ENCODE measurements around the gene MEGF6. TPM values are rescaled to one million over a fixed set of nuclear protein-coding genes. Genes with fewer than 3 reads are reported as not detected.
A peak's percentile ranks its signal among the peaks of the same experiment; 100 is the strongest.

MEGF6 gene
- total and polyA plus RNA-seq, 2 donors = 9.6 to 35.2 TPM

- no peak for DNase-seq (ENCODE audit: low read depth in 6 of 9, low spot score in 9 of 9)
- no peaks in the 10 kb centered on the region for H3K36me3 ChIP-seq (ENCODE audit: control insufficient read depth in 2 of 2, insufficient read depth in 2 of 2, low read length in 1 of 2)
- peaks cover 0 to 11% of the 10 kb centered on the region in 2 donors for H3K4me1 ChIP-seq (ENCODE audit: control insufficient read depth in 2 of 2, insufficient read depth in 2 of 2, low read length in 2 of 2)
- no peak overlapping the region for H3K4me3 ChIP-seq (ENCODE audit: low read length in 2 of 2)
- no peaks in the 10 kb centered on the region for H3K27me3 ChIP-seq (ENCODE audit: control insufficient read depth in 2 of 2, insufficient read depth in 1 of 2, low read length in 1 of 2)
- no peak overlapping the region for H3K27ac ChIP-seq (ENCODE audit: low read depth in 1 of 2, low read length in 1 of 2)
- 96% methylated on average over 27 of the region's 27 CpGs for WGBS
- no peaks in the 10 kb centered on the region for H3K9me3 ChIP-seq (ENCODE audit: control insufficient read depth in 2 of 2, insufficient read depth in 1 of 2, low read length in 1 of 2)
These were observed 45.1 kb downstream of the MEGF6 start for GRCh38 chr1:3566003-3566885.

- H3K4me1 ChIP-seq (ENCODE audit: control insufficient read depth in 2 of 2, insufficient read depth in 2 of 2, low read length in 2 of 2) = peaks cover 0 to 11% of the 10 kb centered on the region in 2 donors
- no peaks in the 10 kb centered on the region for H3K36me3 ChIP-seq (ENCODE audit: control insufficient read depth in 2 of 2, insufficient read depth in 2 of 2, low read length in 1 of 2)
- H3K27me3 ChIP-seq (ENCODE audit: control insufficient read depth in 2 of 2, insufficient read depth in 1 of 2, low read length in 1 of 2) = no peaks in the 10 kb centered on the region
- peak in 7 of 9 donors; percentile 6 to 65 (median 30) for DNase-seq (ENCODE audit: low read depth in 6 of 9, low spot score in 9 of 9)
- no peak overlapping the region for H3K4me3 ChIP-seq (ENCODE audit: low read length in 2 of 2)
- no peak overlapping the region for H3K27ac ChIP-seq (ENCODE audit: low read depth in 1 of 2, low read length in 1 of 2)
- H3K9me3 ChIP-seq (ENCODE audit: control insufficient read depth in 2 of 2, insufficient read depth in 1 of 2, low read length in 1 of 2) = no peaks in the 10 kb centered on the region
- WGBS = 87% methylated on average over 29 of the region's 29 CpGs
These were observed 46.1 kb downstream of the MEGF6 start for GRCh38 chr1:3564921-3565831.

- Histone ChIP-seq H3K4me1 (ENCODE audit: control insufficient read depth in 2 of 2, insufficient read depth in 2 of 2, low read length in 2 of 2) (peaks cover 0 to 11% of the 10 kb centered on the region in 2 donors), H3K27me3 (ENCODE audit: control insufficient read depth in 2 of 2, insufficient read depth in 1 of 2, low read length in 1 of 2) (no peaks in the 10 kb centered on the region), H3K9me3 (ENCODE audit: control insufficient read depth in 2 of 2, insufficient read depth in 1 of 2, low read length in 1 of 2) (no peaks in the 10 kb centered on the region), H3K4me3 (ENCODE audit: low read length in 2 of 2) (no peak overlapping the region), H3K36me3 (ENCODE audit: control insufficient read depth in 2 of 2, insufficient read depth in 2 of 2, low read length in 1 of 2) (no peaks in the 10 kb centered on the region), H3K27ac (ENCODE audit: low read depth in 1 of 2, low read length in 1 of 2) (peak overlapping the region in 1 of 2 donors; percentile 73)
- DNase-seq (ENCODE audit: low read depth in 6 of 9, low spot score in 9 of 9) = no peak
- WGBS = 97% methylated on average over 10 of the region's 10 CpGs
These were observed 47.7 kb downstream of the MEGF6 start for GRCh38 chr1:3563610-3564009.

GRCh38 chr1:3563125-3563524, 48.2 kb downstream of the MEGF6 start:
- H3K4me1 ChIP-seq (ENCODE audit: control insufficient read depth in 2 of 2, insufficient read depth in 2 of 2, low read length in 2 of 2) = peaks cover 0 to 11% of the 10 kb centered on the region in 2 donors
- H3K27me3 ChIP-seq (ENCODE audit: control insufficient read depth in 2 of 2, insufficient read depth in 1 of 2, low read length in 1 of 2) = no peaks in the 10 kb centered on the region
- H3K27ac ChIP-seq (ENCODE audit: low read depth in 1 of 2, low read length in 1 of 2) = no peak overlapping the region
- 98% methylated on average over 12 of the region's 12 CpGs for WGBS
- no peak for DNase-seq (ENCODE audit: low read depth in 6 of 9, low spot score in 9 of 9)
- no peaks in the 10 kb centered on the region for H3K9me3 ChIP-seq (ENCODE audit: control insufficient read depth in 2 of 2, insufficient read depth in 1 of 2, low read length in 1 of 2)
- no peak overlapping the region for H3K4me3 ChIP-seq (ENCODE audit: low read length in 2 of 2)
- no peaks in the 10 kb centered on the region for H3K36me3 ChIP-seq (ENCODE audit: control insufficient read depth in 2 of 2, insufficient read depth in 2 of 2, low read length in 1 of 2)

- H3K4me1 ChIP-seq (ENCODE audit: control insufficient read depth in 2 of 2, insufficient read depth in 2 of 2, low read length in 2 of 2) = peaks cover 0 to 11% of the 10 kb centered on the region in 2 donors
- DNase-seq (ENCODE audit: low read depth in 6 of 9, low spot score in 9 of 9) = no peak
- H3K27ac ChIP-seq (ENCODE audit: low read depth in 1 of 2, low read length in 1 of 2) = no peak overlapping the region
- WGBS = 90% methylated on average over 8 of the region's 8 CpGs
- H3K36me3 ChIP-seq (ENCODE audit: control insufficient read depth in 2 of 2, insufficient read depth in 2 of 2, low read length in 1 of 2) = no peaks in the 10 kb centered on the region
- H3K4me3 ChIP-seq (ENCODE audit: low read length in 2 of 2) = no peak overlapping the region
- no peaks in the 10 kb centered on the region for H3K9me3 ChIP-seq (ENCODE audit: control insufficient read depth in 2 of 2, insufficient read depth in 1 of 2, low read length in 1 of 2)
- no peaks in the 10 kb centered on the region for H3K27me3 ChIP-seq (ENCODE audit: control insufficient read depth in 2 of 2, insufficient read depth in 1 of 2, low read length in 1 of 2)
These were observed 48.6 kb downstream of the MEGF6 start for GRCh38 chr1:3562712-3563111.

- Histone ChIP-seq H3K4me3 (ENCODE audit: low read length in 2 of 2) (no peak overlapping the region), H3K27ac (ENCODE audit: low read depth in 1 of 2, low read length in 1 of 2) (no peak overlapping the region), H3K36me3 (ENCODE audit: control insufficient read depth in 2 of 2, insufficient read depth in 2 of 2, low read length in 1 of 2) (no peaks in the 10 kb centered on the region), H3K4me1 (ENCODE audit: control insufficient read depth in 2 of 2, insufficient read depth in 2 of 2, low read length in 2 of 2) (peaks cover 0 to 11% of the 10 kb centered on the region in 2 donors), H3K27me3 (ENCODE audit: control insufficient read depth in 2 of 2, insufficient read depth in 1 of 2, low read length in 1 of 2) (no peaks in the 10 kb centered on the region), H3K9me3 (ENCODE audit: control insufficient read depth in 2 of 2, insufficient read depth in 1 of 2, low read length in 1 of 2) (no peaks in the 10 kb centered on the region)
- WGBS = 94% methylated on average over 13 of the region's 13 CpGs
- no peak for DNase-seq (ENCODE audit: low read depth in 6 of 9, low spot score in 9 of 9)
These were observed 49.6 kb downstream of the MEGF6 start for GRCh38 chr1:3561702-3562101.

- peaks cover 0 to 11% of the 10 kb centered on the region in 2 donors for H3K4me1 ChIP-seq (ENCODE audit: control insufficient read depth in 2 of 2, insufficient read depth in 2 of 2, low read length in 2 of 2)
- no peaks in the 10 kb centered on the region for H3K27me3 ChIP-seq (ENCODE audit: control insufficient read depth in 2 of 2, insufficient read depth in 1 of 2, low read length in 1 of 2)
- no peak for DNase-seq (ENCODE audit: low read depth in 6 of 9, low spot score in 9 of 9)
- no peaks in the 10 kb centered on the region for H3K9me3 ChIP-seq (ENCODE audit: control insufficient read depth in 2 of 2, insufficient read depth in 1 of 2, low read length in 1 of 2)
- WGBS = 98% methylated on average over 9 of the region's 9 CpGs
- H3K4me3 ChIP-seq (ENCODE audit: low read length in 2 of 2) = no peak overlapping the region
- no peaks in the 10 kb centered on the region for H3K36me3 ChIP-seq (ENCODE audit: control insufficient read depth in 2 of 2, insufficient read depth in 2 of 2, low read length in 1 of 2)
- no peak overlapping the region for H3K27ac ChIP-seq (ENCODE audit: low read depth in 1 of 2, low read length in 1 of 2)
These were observed 50.3 kb downstream of the MEGF6 start for GRCh38 chr1:3560981-3561380.

- H3K9me3 ChIP-seq (ENCODE audit: control insufficient read depth in 2 of 2, insufficient read depth in 1 of 2, low read length in 1 of 2) = no peaks in the 10 kb centered on the region
- no peak overlapping the region for H3K4me3 ChIP-seq (ENCODE audit: low read length in 2 of 2)
- H3K36me3 ChIP-seq (ENCODE audit: control insufficient read depth in 2 of 2, insufficient read depth in 2 of 2, low read length in 1 of 2) = no peaks in the 10 kb centered on the region
- no peak overlapping the region for H3K27ac ChIP-seq (ENCODE audit: low read depth in 1 of 2, low read length in 1 of 2)
- WGBS = 96% methylated on average over 17 of the region's 17 CpGs
- H3K4me1 ChIP-seq (ENCODE audit: control insufficient read depth in 2 of 2, insufficient read depth in 2 of 2, low read length in 2 of 2) = peaks cover 0 to 11% of the 10 kb centered on the region in 2 donors
- no peak for DNase-seq (ENCODE audit: low read depth in 6 of 9, low spot score in 9 of 9)
- H3K27me3 ChIP-seq (ENCODE audit: control insufficient read depth in 2 of 2, insufficient read depth in 1 of 2, low read length in 1 of 2) = no peaks in the 10 kb centered on the region
These were observed 50.9 kb downstream of the MEGF6 start for GRCh38 chr1:3560251-3560871.

Data from thymus (tissue), 11 donors.